IPS-NIHi11 (cell line): ENCODE results near the gene RNF128.

Source experiments
- DNase-seq: peaks from one replicate; pipeline ENCODE4 v3.0.0; 2012; ENCODE audit warnings: mixed read lengths, low spot score

Gene RNF128

GRCh38 chrX:106726485-106727437 is at the start of gene RNF128:
TSS of gene RNF128 (plus strand) at chrX:106726701. CDS start at chrX:106726914, 213 bp downstream.
- DNase-seq: peak; percentile 74

DNA sequence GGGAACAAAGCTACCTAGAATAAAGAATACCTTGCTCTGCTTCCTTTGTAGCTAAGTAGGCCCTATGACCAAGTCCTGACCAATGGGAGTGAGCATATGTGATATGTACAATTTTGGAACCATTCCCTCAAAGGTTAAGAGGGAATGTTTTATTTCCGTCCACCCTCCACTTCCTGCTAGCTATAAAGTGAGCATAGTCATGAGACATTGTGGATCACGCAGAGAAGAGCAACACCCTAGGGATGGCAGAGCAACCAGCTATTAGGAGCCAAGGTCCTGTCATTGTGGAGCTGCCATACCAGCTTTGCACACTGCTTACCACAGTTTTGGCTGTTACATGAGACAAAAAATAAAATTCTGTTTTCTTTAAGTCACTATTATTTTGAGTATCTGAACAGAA is 45.8 kb upstream of the RNF128 start:
- DNase-seq: no peak

GRCh38 chrX:106684207-106684606 is 42.3 kb upstream of the RNF128 start:
- DNase-seq: no peak

DNA sequence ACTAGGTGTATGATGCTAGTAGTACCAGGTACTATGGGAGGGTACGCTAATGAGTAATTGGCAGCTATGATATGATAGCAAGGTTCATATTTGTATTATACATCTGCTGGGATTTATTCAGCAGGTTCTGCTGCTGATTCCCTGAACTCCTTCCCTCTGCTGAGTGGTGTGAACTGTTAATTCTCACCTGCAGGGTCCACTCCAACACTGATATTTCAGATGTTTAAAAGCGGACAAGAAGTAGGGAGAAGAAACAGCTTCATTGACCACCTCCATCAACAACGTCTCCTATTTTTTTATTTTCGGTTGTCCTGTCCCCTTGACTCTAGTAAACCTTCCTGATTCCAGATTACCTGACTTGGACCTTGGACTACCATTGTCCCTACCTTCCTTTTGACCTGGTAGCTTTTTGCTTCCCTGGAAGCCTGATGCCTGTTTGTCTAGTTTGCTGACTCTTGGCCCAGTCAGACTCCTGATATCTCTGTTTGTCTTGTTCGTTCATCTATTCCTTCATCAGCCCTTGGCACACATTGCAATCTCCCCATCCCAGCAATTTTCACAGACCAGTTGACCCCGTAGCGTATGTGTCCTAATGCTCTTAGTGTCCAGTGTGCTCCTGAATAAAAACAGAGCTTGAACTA is 34.0 kb upstream of the RNF128 start:
- DNase-seq: no peak

DNA sequence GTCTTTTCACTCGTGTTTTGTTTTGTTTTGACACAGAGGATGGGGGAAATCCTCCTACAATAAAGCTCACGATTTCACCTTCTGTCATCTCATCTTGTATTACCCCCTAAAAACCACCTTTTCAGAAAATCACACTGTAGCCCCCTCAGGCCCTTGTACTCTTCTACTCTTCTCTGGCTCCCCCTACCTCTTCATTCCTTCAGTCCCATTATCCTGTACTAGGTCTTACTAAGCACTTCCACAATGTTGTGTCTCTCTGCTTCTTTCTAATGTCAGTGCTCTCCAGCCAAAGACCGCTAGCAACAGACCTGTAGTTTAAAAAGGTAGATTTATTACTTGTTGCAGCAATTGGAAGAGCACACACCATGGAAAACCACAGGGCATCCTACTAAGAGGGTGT is 30.0 kb upstream of the RNF128 start:
- DNase-seq: no peak

DNA sequence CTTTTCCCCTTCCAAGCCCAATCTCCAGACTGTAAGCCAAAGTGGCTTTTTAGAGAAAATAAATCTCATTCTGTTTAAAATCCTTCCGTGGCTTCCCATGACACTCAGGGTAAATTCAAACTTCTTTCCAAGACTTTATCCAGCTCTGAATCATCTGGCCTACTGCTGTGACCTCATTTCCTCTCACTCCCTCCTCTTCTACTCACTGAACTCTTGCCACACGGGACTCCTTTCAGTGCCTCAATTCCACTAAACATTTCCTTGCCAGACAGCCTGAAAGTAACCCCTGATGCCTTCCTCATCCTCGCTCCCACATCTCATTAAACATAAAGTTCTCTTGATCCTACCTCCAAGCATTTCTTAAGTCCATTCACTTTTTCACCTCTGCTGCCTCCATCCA is 27.8 kb upstream of the RNF128 start:
- no peak for DNase-seq

DNA sequence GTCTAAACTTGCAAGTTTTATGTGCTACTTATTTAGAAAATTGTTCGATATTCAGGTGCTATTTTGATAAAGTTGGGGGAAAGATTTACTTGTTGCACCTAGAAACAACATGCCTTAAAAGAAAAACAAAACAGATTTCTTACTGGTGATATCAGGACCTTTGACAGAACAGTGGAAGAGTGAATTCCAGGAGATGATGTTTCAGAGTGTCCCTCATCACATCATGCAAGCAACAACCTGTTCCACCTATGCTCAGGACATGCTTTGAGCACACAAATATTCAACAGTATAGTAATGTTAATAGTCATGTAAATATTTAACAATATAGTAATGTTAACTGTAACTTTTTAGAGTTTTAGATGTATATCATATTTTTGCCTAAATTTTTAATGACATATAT is 23.9 kb upstream of the RNF128 start:
- no peak for DNase-seq

DNA sequence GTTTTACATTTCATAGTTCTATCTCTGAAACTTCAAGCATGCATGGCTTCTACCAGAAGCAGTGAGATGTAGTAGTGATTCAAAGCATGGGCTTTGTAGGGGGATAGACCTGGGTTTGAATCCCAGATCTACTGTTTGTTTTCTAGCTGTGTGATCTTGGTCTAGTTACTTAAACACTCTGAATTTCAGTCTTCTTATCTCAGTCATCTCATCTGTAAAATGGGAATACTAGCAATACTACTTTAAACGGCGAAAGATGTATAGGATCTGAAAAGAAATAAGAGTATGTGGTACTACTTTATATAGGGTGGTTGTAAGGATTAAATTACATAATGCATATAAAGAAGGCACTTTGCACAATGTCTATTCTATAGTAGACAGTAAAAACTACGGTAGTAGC is 20.0 kb upstream of the RNF128 start:
- DNase-seq: no peak

- DNase-seq: no peak
These were observed 18.6 kb upstream of the RNF128 start for GRCh38 chrX:106707771-106708454.

DNA sequence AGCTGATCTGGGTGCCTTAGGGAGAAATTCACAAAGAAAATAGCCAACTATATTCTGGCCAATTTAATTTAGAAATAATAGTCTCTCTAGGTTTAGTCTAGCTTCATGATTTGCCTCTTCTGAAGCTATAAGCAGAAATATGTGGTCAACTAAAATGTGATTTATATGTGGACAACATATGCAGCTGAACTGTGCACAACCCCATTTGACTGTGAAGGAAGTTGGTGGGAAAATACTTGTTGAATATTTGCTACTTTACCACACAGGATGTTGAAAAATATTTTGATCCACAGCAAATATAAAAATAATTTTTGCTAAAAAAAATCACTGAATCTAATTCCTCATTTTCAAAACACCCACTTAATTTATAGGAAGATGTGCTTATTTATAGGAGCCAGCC is 15.7 kb upstream of the RNF128 start:
- DNase-seq: no peak

GRCh38 chrX:106711375-106711774 is 15.1 kb upstream of the RNF128 start:
- no peak for DNase-seq

DNA sequence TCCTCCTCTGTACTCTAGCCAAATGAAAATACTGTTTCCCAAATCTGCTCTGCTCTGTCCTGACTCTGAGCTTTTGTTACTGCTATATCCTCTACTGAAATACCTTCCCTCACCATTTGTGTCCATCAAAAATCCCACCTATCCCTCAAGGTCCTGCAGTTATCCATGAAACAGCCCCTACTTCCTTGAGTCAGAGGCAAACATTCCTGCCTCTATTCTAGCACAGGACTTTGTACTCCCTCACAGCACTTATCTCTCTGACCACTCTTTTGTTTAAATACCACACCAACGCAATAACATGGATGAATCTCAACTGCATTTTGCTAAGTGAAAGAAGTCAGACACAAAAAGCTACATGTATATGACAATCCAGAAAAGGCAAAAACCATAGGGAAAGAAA is 10.5 kb upstream of the RNF128 start:
- no peak for DNase-seq

- DNase-seq: no peak
These were observed 10.0 kb upstream of the RNF128 start for GRCh38 chrX:106716463-106716862.

DNA sequence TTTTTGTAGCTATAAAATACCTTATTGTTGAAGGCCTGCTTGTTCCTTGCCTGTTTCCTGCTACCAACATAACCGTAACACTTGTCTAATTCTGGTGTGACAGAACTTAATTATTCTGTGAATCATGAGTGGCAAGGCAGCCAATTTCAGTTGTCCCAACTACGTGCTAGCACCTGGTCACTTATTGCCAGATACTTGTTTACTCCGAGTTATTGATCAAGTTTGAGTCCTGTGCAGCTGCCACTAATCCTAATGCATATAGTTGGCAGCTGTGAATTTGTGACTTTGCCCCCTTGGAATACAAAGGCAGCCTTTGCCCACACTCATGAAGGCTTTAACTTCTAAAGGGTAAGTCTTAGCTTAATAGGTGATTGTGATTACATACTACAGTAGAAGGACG is 7.8 kb upstream of the RNF128 start:
- DNase-seq: no peak

DNA sequence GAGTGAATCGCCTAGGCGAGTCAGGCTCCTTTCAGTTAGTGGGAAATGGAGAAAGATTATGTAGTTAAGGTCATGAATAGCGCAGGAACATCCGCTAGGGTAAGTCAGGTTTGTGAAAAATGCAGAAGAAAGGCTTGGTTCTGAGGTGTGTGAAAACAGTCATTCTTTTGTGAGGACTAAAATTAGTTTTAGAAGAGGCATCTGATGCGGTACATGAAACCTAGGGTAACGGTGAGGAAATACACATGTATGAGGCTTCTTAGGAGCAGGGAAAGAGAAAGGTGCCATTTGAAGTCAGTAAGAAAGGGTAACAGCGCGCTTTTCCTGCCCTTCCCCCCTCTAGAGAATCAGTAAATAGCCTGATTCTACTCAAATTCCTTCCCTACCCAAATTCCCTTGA is 570 bp upstream of the RNF128 start:
- DNase-seq: peak; percentile 3

GRCh38 chrX:106728337-106728736 is 1.8 kb downstream of the RNF128 start:
- no peak for DNase-seq

DNA sequence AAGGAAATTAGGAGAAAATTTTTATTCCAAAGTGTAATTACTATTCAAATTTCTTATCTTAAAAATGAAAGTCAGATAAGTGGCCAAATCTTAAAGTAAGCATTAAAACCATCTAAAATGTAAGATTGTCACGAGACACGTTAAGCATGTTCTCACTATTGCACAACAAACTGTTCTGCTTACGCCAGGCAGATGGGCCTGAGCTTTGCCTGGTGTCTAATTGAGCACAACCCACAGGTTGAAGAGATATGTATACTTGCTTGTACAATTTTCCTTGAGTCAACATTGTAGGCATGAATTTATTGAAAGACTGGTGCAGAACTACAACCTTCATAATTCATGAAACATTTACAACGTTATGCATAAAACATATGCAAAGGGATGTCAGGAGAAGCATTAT is 3.9 kb downstream of the RNF128 start:
- no peak for DNase-seq

- DNase-seq: no peak
These were observed 5.1 kb downstream of the RNF128 start for GRCh38 chrX:106731590-106731989.

- no peak for DNase-seq
These were observed 8.3 kb downstream of the RNF128 start for GRCh38 chrX:106734827-106735226.

GRCh38 chrX:106740193-106740780 is 13.8 kb downstream of the RNF128 start:
- no peak for DNase-seq

GRCh38 chrX:106742193-106742592 is 15.7 kb downstream of the RNF128 start:
- DNase-seq: no peak

DNA sequence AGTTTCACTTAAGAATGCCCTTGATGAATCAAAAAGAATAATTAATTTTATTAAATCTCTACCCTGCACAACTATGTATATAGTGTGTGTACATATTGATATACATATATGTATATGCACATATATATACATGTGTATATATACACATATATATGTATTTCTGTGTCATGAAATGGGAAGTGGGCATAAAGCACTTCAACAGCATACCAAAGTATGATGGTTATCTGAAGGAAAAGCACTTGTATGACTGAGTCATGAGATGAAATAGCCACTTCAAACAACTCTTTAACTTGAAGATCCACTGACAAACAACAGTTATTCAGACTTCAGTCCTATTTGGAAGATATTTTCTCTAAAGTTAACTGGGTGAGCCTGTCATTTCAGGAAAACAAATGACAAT is 16.3 kb downstream of the RNF128 start:
- DNase-seq: no peak

- no peak for DNase-seq
These were observed 21.9 kb downstream of the RNF128 start for GRCh38 chrX:106748377-106748776.
